ENCODE results near the gene SEMA6C. TPM values are rescaled to one million over a fixed set of nuclear protein-coding genes. Genes with fewer than 3 reads are reported as not detected.

Gene SEMA6C
- total RNA-seq, 1 donor from 2014 or later = 119 TPM

GRCh38 chr1:151147132-151147503 lies 687 bp upstream of the SEMA6C start:
- H3K27me3 Mint-ChIP-seq (ENCODE audit: unreplicated experiment) = peaks cover 7% of the 10 kb centered on the region
- H3K27ac Mint-ChIP-seq (ENCODE audit: unreplicated experiment) = peak overlapping the region; percentile 74
- TF ChIP-seq CTCF (IDR thresholded peaks at IDR 0.05; ENCODE audit: partially characterized antibody, unreplicated experiment) = no peak
- H3K9me3 Mint-ChIP-seq (ENCODE audit: unreplicated experiment) = peaks cover 9% of the 10 kb centered on the region
- no peak for DNase-seq
- H3K4me3 Mint-ChIP-seq (ENCODE audit: unreplicated experiment) = peak overlapping the region; percentile 99
- H3K36me3 Mint-ChIP-seq (ENCODE audit: unreplicated experiment) = no peaks in the 10 kb centered on the region
- peaks cover 29% of the 10 kb centered on the region for H3K4me1 Mint-ChIP-seq (ENCODE audit: low read depth, unreplicated experiment)

GRCh38 chr1:151146072-151146411 lies 389 bp downstream of the SEMA6C start:
- Mint-ChIP-seq H3K27me3 (ENCODE audit: unreplicated experiment) (peaks cover 7% of the 10 kb centered on the region), H3K9me3 (ENCODE audit: unreplicated experiment) (peaks cover 6% of the 10 kb centered on the region), H3K36me3 (ENCODE audit: unreplicated experiment) (no peaks in the 10 kb centered on the region), H3K4me3 (ENCODE audit: unreplicated experiment) (peak overlapping the region; percentile 99), H3K4me1 (ENCODE audit: low read depth, unreplicated experiment) (peaks cover 29% of the 10 kb centered on the region), H3K27ac (ENCODE audit: unreplicated experiment) (peak overlapping the region; percentile 91)
- no peak for TF ChIP-seq CTCF (IDR thresholded peaks at IDR 0.05; ENCODE audit: partially characterized antibody, unreplicated experiment)
- no peak for DNase-seq

- peak; percentile 45 for DNase-seq
- peaks cover 7% of the 10 kb centered on the region for H3K27me3 Mint-ChIP-seq (ENCODE audit: unreplicated experiment)
- no peaks in the 10 kb centered on the region for H3K36me3 Mint-ChIP-seq (ENCODE audit: unreplicated experiment)
- H3K27ac Mint-ChIP-seq (ENCODE audit: unreplicated experiment) = peak overlapping the region; percentile 91
- peak overlapping the region; percentile 99 for H3K4me3 Mint-ChIP-seq (ENCODE audit: unreplicated experiment)
- H3K9me3 Mint-ChIP-seq (ENCODE audit: unreplicated experiment) = peaks cover 6% of the 10 kb centered on the region
- H3K4me1 Mint-ChIP-seq (ENCODE audit: low read depth, unreplicated experiment) = peaks cover 29% of the 10 kb centered on the region
- TF ChIP-seq CTCF (IDR thresholded peaks at IDR 0.05; ENCODE audit: partially characterized antibody, unreplicated experiment) = no peak
Measured at GRCh38 chr1:151145304-151146071, 943 bp downstream of the SEMA6C start.

- Mint-ChIP-seq H3K36me3 (ENCODE audit: unreplicated experiment) (no peaks in the 10 kb centered on the region), H3K27me3 (ENCODE audit: unreplicated experiment) (peaks cover 7% of the 10 kb centered on the region), H3K4me1 (ENCODE audit: low read depth, unreplicated experiment) (peaks cover 29% of the 10 kb centered on the region), H3K9me3 (ENCODE audit: unreplicated experiment) (peaks cover 6% of the 10 kb centered on the region), H3K27ac (ENCODE audit: unreplicated experiment) (peak overlapping the region; percentile 73), H3K4me3 (ENCODE audit: unreplicated experiment) (peak overlapping the region; percentile 99)
- no peak for TF ChIP-seq CTCF (IDR thresholded peaks at IDR 0.05; ENCODE audit: partially characterized antibody, unreplicated experiment)
- DNase-seq = peak; percentile 41
Measured at GRCh38 chr1:151144474-151145303, 1.7 kb downstream of the SEMA6C start.

GRCh38 chr1:151143986-151144385 lies 2.4 kb downstream of the SEMA6C start:
- peaks cover 6% of the 10 kb centered on the region for H3K9me3 Mint-ChIP-seq (ENCODE audit: unreplicated experiment)
- peaks cover 29% of the 10 kb centered on the region for H3K4me1 Mint-ChIP-seq (ENCODE audit: low read depth, unreplicated experiment)
- H3K36me3 Mint-ChIP-seq (ENCODE audit: unreplicated experiment) = no peaks in the 10 kb centered on the region
- no peak for DNase-seq
- peaks cover 7% of the 10 kb centered on the region for H3K27me3 Mint-ChIP-seq (ENCODE audit: unreplicated experiment)
- H3K4me3 Mint-ChIP-seq (ENCODE audit: unreplicated experiment) = peak overlapping the region; percentile 99
- TF ChIP-seq CTCF (IDR thresholded peaks at IDR 0.05; ENCODE audit: partially characterized antibody, unreplicated experiment) = no peak
- no peak overlapping the region for H3K27ac Mint-ChIP-seq (ENCODE audit: unreplicated experiment)
